ENCODE results near the gene CALML6.

DNA sequence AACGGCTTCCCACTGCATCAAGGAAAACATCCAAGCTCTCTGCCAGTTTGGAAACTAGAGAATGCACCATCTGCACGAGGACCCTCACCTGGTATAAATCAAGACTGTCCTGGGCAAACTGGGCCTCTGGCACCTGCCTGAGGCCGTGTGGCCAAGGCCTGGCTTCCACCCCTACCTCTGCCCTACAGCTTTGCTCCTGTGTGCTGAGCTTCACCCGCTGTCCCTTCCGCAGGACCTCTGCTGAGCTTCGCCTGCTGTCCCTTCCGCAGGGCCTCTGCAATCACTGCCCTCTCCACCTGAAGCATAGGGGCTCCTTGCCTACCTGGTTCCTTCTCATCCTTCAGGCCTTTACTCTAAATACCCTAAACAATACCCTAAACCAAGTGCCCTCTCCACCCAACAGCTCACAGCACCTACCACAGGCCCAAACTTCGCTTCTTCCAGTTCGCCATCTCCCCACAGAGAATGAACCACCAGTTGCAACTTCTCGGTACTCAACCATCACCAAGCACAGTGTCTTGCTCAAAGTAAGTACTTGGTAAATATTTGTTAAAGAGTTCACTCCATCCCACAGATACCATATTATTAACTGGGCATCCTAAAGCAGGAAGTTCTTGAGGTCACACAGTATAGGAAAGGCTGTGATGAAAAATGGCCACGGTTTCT lies 42.6 kb upstream of the CALML6 start:
- TF ChIP-seq ZNF501 (tag by site-specific recombination; IDR thresholded peaks at IDR 0.05) (no peak), KLF10 (tag by site-specific recombination; IDR thresholded peaks at IDR 0.05) (no peak), ZNF155 (tag by site-specific recombination; IDR thresholded peaks at IDR 0.05) (no peak), ZFP41 (tag by site-specific recombination; IDR thresholded peaks at IDR 0.05; ENCODE audit: borderline replicate concordance) (no peak)
- TF ChIP-seq, protein P1, sequence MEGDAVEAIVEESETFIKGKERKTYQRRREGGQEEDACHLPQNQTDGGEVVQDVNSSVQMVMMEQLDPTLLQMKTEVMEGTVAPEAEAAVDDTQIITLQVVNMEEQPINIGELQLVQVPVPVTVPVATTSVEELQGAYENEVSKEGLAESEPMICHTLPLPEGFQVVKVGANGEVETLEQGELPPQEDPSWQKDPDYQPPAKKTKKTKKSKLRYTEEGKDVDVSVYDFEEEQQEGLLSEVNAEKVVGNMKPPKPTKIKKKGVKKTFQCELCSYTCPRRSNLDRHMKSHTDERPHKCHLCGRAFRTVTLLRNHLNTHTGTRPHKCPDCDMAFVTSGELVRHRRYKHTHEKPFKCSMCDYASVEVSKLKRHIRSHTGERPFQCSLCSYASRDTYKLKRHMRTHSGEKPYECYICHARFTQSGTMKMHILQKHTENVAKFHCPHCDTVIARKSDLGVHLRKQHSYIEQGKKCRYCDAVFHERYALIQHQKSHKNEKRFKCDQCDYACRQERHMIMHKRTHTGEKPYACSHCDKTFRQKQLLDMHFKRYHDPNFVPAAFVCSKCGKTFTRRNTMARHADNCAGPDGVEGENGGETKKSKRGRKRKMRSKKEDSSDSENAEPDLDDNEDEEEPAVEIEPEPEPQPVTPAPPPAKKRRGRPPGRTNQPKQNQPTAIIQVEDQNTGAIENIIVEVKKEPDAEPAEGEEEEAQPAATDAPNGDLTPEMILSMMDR (tag by site-specific recombination; IDR thresholded peaks at IDR 0.05) = no peak
- TF ChIP-seq, protein P2, sequence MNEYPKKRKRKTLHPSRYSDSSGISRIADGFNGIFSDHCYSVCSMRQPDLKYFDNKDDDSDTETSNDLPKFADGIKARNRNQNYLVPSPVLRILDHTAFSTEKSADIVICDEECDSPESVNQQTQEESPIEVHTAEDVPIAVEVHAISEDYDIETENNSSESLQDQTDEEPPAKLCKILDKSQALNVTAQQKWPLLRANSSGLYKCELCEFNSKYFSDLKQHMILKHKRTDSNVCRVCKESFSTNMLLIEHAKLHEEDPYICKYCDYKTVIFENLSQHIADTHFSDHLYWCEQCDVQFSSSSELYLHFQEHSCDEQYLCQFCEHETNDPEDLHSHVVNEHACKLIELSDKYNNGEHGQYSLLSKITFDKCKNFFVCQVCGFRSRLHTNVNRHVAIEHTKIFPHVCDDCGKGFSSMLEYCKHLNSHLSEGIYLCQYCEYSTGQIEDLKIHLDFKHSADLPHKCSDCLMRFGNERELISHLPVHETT (tag by site-specific recombination; IDR thresholded peaks at IDR 0.05) = no peak
